HPDE6-E6E7 (cell line): ENCODE data around the gene ASTN2.

Source experiments
- DNase-seq: peaks from one replicate; pipeline ENCODE4 v3.0.0; 2011; ENCODE audit warnings: missing footprints; ENCODE audit errors: extremely low spot score

Gene ASTN2

GRCh38 chr9:117178596-117179375 is 236.1 kb downstream of the ASTN2 start:
- DNase-seq, result no peak

- no peak for DNase-seq
These were observed 244.3 kb downstream of the ASTN2 start for GRCh38 chr9:117170567-117170966.

GRCh38 chr9:117169089-117169621 is 245.7 kb downstream of the ASTN2 start:
- no peak for DNase-seq

- DNase-seq, result no peak
These were observed 250.3 kb downstream of the ASTN2 start for GRCh38 chr9:117164512-117164911.

- DNase-seq, result no peak
These were observed 254.6 kb downstream of the ASTN2 start for GRCh38 chr9:117160254-117160653.

- DNase-seq, result no peak
These were observed 257.9 kb downstream of the ASTN2 start for GRCh38 chr9:117156771-117157535.

- DNase-seq, result no peak
These were observed 258.6 kb downstream of the ASTN2 start for GRCh38 chr9:117156144-117156688.

- peak; percentile 79 for DNase-seq
These were observed 261.8 kb downstream of the ASTN2 start for GRCh38 chr9:117153021-117153420.

GRCh38 chr9:117151716-117152115 is 263.1 kb downstream of the ASTN2 start:
- no peak for DNase-seq

- no peak for DNase-seq
These were observed 264.9 kb downstream of the ASTN2 start for GRCh38 chr9:117149996-117150395.

GRCh38 chr9:117145811-117146490 is 268.9 kb downstream of the ASTN2 start:
- no peak for DNase-seq

- DNase-seq, result no peak
These were observed 269.8 kb downstream of the ASTN2 start for GRCh38 chr9:117145081-117145480.

- DNase-seq, result no peak
These were observed 276.6 kb downstream of the ASTN2 start for GRCh38 chr9:117138231-117138630.

- no peak for DNase-seq
These were observed 278.4 kb downstream of the ASTN2 start for GRCh38 chr9:117136461-117136860.

- no peak for DNase-seq
These were observed 279.3 kb downstream of the ASTN2 start for GRCh38 chr9:117135501-117136098.

- DNase-seq, result no peak
These were observed 279.9 kb downstream of the ASTN2 start for GRCh38 chr9:117134826-117135500.

- no peak for DNase-seq
These were observed 288.0 kb downstream of the ASTN2 start for GRCh38 chr9:117126871-117127270.

- DNase-seq, result no peak
These were observed 289.3 kb downstream of the ASTN2 start for GRCh38 chr9:117125531-117125930.

- DNase-seq, result no peak
These were observed 291.1 kb downstream of the ASTN2 start for GRCh38 chr9:117123729-117124128.

GRCh38 chr9:117122953-117123352 is 291.9 kb downstream of the ASTN2 start:
- DNase-seq, result no peak

- no peak for DNase-seq
These were observed 292.8 kb downstream of the ASTN2 start for GRCh38 chr9:117122102-117122501.
